Measurements from ENCODE around the gene SLBP. TPM values are rescaled to one million over a fixed set of nuclear protein-coding genes. Genes with fewer than 3 reads are reported as not detected.

The SLBP gene
- total RNA-seq, 2 experiments from 2014 or later: 115 to 117 TPM

- TF ChIP-seq, protein P1, sequence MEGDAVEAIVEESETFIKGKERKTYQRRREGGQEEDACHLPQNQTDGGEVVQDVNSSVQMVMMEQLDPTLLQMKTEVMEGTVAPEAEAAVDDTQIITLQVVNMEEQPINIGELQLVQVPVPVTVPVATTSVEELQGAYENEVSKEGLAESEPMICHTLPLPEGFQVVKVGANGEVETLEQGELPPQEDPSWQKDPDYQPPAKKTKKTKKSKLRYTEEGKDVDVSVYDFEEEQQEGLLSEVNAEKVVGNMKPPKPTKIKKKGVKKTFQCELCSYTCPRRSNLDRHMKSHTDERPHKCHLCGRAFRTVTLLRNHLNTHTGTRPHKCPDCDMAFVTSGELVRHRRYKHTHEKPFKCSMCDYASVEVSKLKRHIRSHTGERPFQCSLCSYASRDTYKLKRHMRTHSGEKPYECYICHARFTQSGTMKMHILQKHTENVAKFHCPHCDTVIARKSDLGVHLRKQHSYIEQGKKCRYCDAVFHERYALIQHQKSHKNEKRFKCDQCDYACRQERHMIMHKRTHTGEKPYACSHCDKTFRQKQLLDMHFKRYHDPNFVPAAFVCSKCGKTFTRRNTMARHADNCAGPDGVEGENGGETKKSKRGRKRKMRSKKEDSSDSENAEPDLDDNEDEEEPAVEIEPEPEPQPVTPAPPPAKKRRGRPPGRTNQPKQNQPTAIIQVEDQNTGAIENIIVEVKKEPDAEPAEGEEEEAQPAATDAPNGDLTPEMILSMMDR (IDR thresholded peaks at IDR 0.05): no peak
- intact Hi-C loops (cut with micrococcal nuclease): no loop called here
- CTCF ChIA-PET: no interaction called here
- Mint-ChIP-seq H3K4me3 (no peak overlapping the region), H3K27ac (no peak overlapping the region), H3K9me3 (no peaks in the 10 kb centered on the region), H3K36me3 (ENCODE audit: low read depth) (no peaks in the 10 kb centered on the region), H3K27me3 (no peaks in the 10 kb centered on the region), H3K4me1 (ENCODE audit: low read depth) (no peaks in the 10 kb centered on the region)
- POLR2A ChIA-PET: no interaction called here
- DNase-seq (no peak), ATAC-seq (no peak)
These were observed 42.3 kb downstream of the SLBP start for GRCh38 chr4:1669850-1670249.

- Mint-ChIP-seq H3K9me3 (no peaks in the 10 kb centered on the region), H3K4me3 (no peak overlapping the region), H3K36me3 (ENCODE audit: low read depth) (no peaks in the 10 kb centered on the region), H3K27me3 (no peaks in the 10 kb centered on the region), H3K4me1 (ENCODE audit: low read depth) (no peaks in the 10 kb centered on the region), H3K27ac (no peak overlapping the region)
- ChIA-PET CTCF (interaction anchor here (0.5 kb wide), 1 partner anchor 24 kb away, joined by 3 read pairs; no protein-coding TSS in a partner anchor), POLR2A (no interaction called here)
- ATAC-seq (no peak), DNase-seq (no peak)
- TF ChIP-seq, protein P1 (IDR thresholded peaks at IDR 0.05): no peak
- intact Hi-C loops (cut with micrococcal nuclease): no loop called here
These were observed 42.8 kb downstream of the SLBP start for GRCh38 chr4:1669270-1669669.

DNA sequence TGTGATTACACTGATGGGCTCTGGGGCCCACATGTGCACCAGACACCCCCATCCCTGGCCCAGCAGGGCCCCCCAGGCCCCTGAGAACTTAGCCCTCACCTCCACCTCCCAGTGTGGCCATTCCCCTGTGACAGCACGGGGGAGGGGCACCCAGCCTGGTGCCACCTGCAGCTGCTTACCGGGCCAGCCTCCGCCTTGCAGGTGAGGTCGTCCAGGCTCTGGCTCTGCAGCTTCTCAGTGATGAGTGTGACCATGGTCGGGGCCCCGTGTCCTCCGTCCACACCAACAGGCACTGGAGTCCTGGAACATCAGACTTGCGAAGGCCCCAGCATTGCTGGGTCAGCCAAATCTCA is 43.7 kb downstream of the SLBP start:
- TF ChIP-seq, protein P1 (IDR thresholded peaks at IDR 0.05): no peak
- no peak overlapping the region for H3K27ac Mint-ChIP-seq
- H3K27me3 Mint-ChIP-seq: no peaks in the 10 kb centered on the region
- no peak overlapping the region for H3K4me3 Mint-ChIP-seq
- H3K9me3 Mint-ChIP-seq: no peaks in the 10 kb centered on the region
- intact Hi-C loops (cut with micrococcal nuclease): no loop called here
- no peak for ATAC-seq
- H3K36me3 Mint-ChIP-seq (ENCODE audit: low read depth): no peaks in the 10 kb centered on the region
- ChIA-PET POLR2A (no interaction called here), CTCF (no interaction called here)
- no peaks in the 10 kb centered on the region for H3K4me1 Mint-ChIP-seq (ENCODE audit: low read depth)
- no peak for DNase-seq

GRCh38 chr4:1667273-1667672 is 44.8 kb downstream of the SLBP start:
- intact Hi-C loops (cut with micrococcal nuclease): no loop called here
- H3K27me3 Mint-ChIP-seq: no peaks in the 10 kb centered on the region
- TF ChIP-seq, protein P1 (IDR thresholded peaks at IDR 0.05): no peak
- no peak overlapping the region for H3K4me3 Mint-ChIP-seq
- ChIA-PET POLR2A (no interaction called here), CTCF (no interaction called here)
- ATAC-seq: no peak
- no peak for DNase-seq
- H3K36me3 Mint-ChIP-seq (ENCODE audit: low read depth): no peaks in the 10 kb centered on the region
- H3K4me1 Mint-ChIP-seq (ENCODE audit: low read depth): no peaks in the 10 kb centered on the region
- H3K9me3 Mint-ChIP-seq: no peaks in the 10 kb centered on the region
- no peak overlapping the region for H3K27ac Mint-ChIP-seq

DNA sequence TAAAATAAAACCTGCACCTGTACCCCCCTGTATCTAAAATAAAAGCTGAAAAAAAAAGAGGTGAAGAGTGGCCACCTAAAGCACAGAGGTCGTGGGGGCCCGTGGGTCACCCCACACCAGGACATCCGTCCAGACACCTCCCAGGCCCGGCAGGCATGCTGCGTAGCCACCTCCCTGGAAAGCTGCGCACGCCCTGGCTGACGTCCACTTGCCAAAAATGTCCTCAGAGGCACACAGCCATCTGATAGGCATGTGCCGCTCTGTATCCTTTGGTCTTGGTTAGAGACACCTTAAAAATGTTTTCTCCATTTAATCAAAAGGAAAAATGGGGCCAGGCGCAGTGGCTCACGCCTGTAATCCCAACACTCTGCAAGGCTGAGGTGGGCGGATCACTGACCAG is 45.7 kb downstream of the SLBP start:
- POLR2A ChIA-PET: interaction anchor here (0.6 kb wide), 1 partner anchor 34 kb away, joined by 5 read pairs; no protein-coding TSS in a partner anchor
- Mint-ChIP-seq H3K4me1 (ENCODE audit: low read depth) (no peaks in the 10 kb centered on the region), H3K27me3 (no peaks in the 10 kb centered on the region), H3K4me3 (no peak overlapping the region), H3K27ac (no peak overlapping the region), H3K36me3 (ENCODE audit: low read depth) (no peaks in the 10 kb centered on the region), H3K9me3 (no peaks in the 10 kb centered on the region)
- intact Hi-C loops (cut with micrococcal nuclease): no loop called here
- TF ChIP-seq, protein P1 (IDR thresholded peaks at IDR 0.05): no peak
- CTCF ChIA-PET: no interaction called here
- DNase-seq (no peak), ATAC-seq (no peak)

All from activated CD8-positive, alpha-beta T cell treated with anti-CD3 and anti-CD28 coated beads for 36 hours (primary cell).